ENCODE results near the gene F10.

The F10 gene

GRCh38 chr13:113086991-113087922, 35.3 kb upstream of the F10 start:
- no peak for DNase-seq (ENCODE audit: low spot score)

GRCh38 chr13:113087923-113088690, 34.5 kb upstream of the F10 start:
- no peak for DNase-seq (ENCODE audit: low spot score)

GRCh38 chr13:113088691-113089020, 33.9 kb upstream of the F10 start:
- DNase-seq (ENCODE audit: low spot score), result no peak

DNA sequence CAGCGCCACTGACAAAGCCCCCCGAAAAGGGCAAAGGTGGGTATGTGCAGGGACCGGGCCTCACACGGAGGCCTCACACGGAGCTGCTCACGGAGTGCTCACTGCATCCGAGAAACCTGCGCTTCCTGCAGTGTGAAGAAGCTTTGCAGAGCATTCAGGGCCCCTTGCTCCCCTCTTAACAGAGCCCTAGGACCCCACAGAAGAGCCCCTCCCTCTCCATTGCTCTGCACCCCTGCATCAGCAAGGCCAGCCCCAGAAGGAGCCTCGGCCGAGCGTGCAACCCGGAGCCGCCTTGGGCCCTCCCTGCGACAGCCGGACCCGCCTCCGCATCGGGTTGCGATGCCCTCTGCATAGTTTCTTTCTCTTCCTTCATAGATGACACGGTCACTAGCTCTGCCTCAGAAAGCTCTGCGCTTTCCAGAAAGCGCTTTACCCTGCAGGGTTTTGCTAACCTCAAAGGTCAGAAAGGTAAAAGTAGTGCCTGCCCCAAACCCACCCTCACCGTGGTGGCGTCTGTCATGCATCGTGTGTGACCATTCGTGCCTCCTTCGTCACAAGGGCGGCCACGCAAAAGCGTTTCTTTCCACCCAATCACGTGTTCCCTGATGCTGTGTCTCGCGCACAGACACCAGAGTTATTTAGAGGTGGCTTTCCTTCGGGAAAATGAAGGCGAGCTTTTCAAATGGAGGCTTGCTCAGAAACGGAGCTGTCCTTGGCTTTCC, 32.7 kb upstream of the F10 start:
- no peak for DNase-seq (ENCODE audit: low spot score)

DNA sequence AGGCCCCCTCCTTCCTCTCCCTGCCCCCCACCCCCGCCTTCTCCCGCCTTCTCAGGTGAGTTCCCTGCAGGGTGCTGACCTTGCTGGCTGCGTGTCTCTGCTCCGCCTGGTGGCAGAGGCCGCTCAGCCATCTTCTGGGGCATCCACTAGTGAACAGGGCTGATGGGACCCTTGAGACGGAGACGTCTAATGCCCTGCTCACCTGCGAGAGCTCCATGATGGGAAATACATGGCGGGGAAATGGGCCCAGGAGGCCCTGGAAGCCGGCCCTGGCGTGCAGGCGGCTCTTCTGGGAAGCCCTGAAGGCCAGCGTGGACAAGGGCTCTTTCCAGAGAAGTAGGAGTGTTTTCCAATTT, 32.2 kb upstream of the F10 start:
- DNase-seq (ENCODE audit: low spot score), result no peak

DNA sequence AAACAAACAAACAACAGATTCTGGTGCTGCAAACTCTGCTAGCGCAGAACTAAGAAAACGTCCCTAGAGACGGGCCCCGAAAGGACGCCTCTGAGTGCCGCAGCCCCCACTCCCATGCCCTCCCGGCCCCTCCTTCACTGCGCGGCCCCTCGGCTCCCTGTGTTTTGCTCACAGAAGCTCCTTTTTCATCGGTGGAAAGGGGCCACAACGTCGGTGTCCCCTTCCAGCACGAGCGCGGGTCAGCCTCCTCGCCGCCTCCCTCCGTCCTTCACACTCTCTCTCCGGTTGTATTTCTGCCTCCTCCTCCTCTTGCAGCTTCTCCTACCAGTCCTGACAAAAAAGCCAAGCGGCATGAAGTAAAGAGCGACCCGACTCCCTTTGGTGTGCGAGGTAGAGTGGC, 31.8 kb upstream of the F10 start:
- DNase-seq (ENCODE audit: low spot score), result no peak

GRCh38 chr13:113091211-113091771, 31.3 kb upstream of the F10 start:
- no peak for DNase-seq (ENCODE audit: low spot score)

GRCh38 chr13:113091891-113092775, 30.5 kb upstream of the F10 start:
- DNase-seq (ENCODE audit: low spot score), result no peak

DNA sequence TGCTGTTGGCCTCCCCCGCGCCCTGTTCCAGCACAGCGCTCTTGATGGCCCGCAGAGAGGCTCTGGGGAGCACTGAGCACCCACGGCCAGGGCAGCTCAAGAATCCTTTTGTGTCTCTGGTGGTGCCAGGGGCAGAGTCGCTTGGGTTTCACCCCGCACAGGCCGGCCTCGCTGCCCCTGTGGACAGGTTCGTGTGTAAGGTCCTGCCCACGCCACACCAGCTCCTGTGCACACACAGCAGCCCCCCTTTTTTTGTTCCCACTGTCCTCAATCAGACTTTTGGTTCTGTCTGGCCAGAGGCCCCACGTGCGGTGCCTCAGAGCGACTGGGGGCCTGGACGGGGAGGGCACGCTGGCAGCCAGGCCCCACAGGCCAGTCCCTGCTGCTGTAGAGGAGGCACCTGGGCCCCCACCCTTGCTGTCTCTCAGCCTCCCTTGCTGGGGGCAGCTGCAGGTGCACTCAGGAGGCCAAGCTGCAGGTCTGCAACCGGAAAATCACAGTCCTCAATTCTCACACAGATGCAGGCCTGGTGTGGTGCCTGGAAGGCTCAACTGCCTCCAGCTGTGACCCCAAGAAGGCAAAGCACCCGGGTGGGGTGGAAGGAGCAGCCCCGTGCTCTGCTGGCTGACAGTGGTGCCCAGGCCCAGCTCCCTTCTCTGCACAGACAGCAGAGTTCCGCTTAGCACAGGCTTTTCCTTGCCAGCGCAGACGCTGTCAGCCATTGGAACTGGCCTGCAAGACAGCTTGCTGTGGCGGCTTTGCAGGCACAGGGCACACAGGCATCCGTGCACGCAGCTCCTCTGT, 29.6 kb upstream of the F10 start:
- DNase-seq (ENCODE audit: low spot score), result no peak

DNA sequence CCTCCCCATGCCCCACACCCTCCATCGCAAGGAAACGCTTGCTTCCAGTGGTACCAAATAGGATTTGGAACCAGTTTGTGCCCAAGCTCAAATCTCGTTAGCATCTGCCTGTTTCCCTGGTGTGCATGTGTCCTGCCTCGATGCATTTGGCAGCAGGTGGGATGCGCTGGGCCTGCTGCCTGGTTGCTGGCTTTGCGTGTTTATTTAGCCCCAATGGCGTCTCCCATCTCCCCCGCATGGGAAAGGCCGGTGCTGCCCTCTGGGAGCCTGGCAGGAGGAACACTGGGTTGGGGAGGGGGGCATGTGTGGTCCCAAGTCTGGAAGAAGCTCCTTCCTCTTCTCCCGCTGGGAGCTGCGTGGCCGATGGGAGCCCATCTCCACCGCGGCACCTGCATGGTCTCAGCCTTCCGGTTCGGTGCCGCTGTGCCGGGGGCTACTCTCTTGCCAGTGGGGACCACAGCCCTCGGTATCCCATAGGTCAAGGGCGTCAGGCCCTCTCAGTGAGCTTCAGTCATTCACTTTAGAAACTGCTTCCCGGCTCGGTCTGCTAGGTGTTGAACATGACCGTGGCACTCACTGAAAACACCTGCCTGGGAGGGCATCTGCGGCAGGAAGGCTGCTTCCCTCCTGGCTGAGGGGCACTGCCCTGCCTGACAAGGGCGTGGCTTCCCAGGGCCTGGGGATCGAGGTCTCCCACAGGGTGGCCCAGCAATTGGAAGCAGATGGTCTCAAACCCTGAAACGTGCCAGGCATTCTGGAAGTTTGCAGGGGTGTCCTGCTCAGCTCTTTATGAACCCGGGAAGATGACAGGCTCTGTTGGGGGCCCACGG, 28.8 kb upstream of the F10 start:
- DNase-seq (ENCODE audit: low spot score), result no peak

DNA sequence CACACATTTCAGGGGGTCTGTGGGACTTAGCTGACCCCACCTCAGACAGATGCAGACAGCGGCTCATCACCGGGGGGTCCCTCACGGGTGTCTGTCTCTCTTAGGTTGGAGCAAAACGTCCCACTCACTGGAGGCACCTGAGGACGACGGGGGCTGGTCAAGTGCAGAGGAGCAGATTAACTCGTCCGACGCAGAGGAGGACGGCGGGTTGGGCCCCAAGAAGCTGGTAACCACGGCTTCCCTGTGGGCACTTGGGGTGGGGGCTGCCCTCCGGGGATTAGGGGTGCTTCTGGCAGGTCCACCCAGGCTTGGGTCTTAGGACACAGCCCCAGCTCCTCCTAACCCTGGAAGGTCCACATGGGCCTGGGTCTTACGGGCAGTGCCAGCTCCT, 28.2 kb upstream of the F10 start:
- DNase-seq (ENCODE audit: low spot score), result no peak

DNA sequence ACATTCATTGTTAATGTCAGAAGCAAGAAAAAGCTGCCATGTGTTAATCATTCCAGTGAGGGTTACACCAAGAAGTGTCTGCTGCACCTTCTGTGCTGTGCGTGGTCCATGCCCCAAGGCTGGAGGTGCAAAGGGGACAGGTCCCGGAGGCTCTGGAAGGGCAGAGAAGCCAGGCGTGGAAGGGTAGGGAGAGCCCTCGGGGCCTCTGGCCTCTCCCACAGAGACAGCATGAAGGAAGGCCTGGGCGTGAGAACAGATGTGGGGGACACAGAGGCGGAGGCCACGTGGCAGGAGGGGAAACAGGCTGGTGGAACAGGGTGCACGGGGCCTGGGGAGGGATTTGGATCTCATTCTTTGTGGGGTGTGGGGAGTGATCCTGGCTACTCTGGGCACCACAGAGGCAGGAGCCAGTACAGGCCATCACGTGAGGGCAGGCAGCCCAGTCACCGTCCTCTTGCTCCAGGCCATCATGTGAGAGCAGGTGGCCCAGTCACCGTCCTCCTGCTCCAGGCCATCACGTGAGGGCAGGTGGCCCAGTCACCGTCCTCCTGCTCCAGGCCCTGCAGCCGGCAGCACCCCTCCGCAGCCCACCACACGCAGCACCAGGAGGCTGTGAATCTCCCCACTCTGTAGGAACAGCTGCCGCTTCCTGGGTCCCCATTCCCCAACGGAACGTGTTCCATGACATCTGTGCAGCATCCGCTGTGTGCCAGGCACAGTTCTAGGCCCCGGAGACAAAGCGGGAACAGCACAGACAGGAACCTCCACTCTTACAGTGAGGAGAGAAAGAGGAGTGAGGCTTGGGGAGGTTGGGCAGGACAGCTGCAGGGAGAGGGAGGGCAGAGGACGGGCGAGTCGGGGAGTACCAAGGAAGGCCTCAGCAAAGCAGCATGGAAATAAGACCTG, 27.2 kb upstream of the F10 start:
- DNase-seq (ENCODE audit: low spot score), result no peak

- no peak for DNase-seq (ENCODE audit: low spot score)
Measured at GRCh38 chr13:113096052-113096744, 26.4 kb upstream of the F10 start.

- DNase-seq (ENCODE audit: low spot score), result no peak
Measured at GRCh38 chr13:113096745-113097305, 25.8 kb upstream of the F10 start.

DNA sequence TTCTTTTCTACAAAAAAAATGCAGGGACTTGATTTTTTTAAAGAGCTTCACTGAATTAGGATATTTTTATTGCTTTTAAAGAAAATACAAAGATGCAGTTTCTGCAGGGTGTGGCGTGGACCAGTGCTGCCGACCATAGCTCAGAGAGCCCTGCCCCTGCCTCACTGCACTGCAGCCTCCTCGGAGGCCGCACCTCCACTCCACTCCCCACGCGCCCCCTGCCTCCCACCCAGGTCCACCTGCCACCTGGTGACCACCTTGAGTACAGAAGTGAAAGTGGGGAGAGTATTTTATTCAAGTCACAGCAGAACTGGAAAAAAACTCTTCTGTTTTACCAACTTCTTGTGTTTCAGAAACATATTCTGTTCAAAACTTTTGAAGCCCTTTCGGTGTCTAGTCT, 24.9 kb upstream of the F10 start:
- DNase-seq (ENCODE audit: low spot score), result no peak

- DNase-seq (ENCODE audit: low spot score), result no peak
Measured at GRCh38 chr13:113098162-113098732, 24.4 kb upstream of the F10 start.

- no peak for DNase-seq (ENCODE audit: low spot score)
Measured at GRCh38 chr13:113099142-113099541, 23.5 kb upstream of the F10 start.

Data from germinal center (tissue), 1 donor.